ENCODE measurements around the gene CNTNAP2. TPM values are rescaled to one million over a fixed set of nuclear protein-coding genes. Genes with fewer than 3 reads are reported as not detected.

The CNTNAP2 gene
- total RNA-seq, 1 donor from 2014 or later, result 0.27 TPM

- H3K9me3 Mint-ChIP-seq (ENCODE audit: low read depth), result no peaks in the 10 kb centered on the region
- no peak for DNase-seq (ENCODE audit: low spot score)
Measured at GRCh38 chr7:146412781-146413180, 296.2 kb downstream of the CNTNAP2 start.

GRCh38 chr7:146414373-146414772 is 297.8 kb downstream of the CNTNAP2 start:
- no peak for TF ChIP-seq CTCF (IDR thresholded peaks at IDR 0.05)
- Mint-ChIP-seq H3K36me3 (ENCODE audit: low read depth) (no peaks in the 10 kb centered on the region), H3K27ac (ENCODE audit: unreplicated experiment) (no peak overlapping the region), H3K4me3 (ENCODE audit: unreplicated experiment) (no peak overlapping the region), H3K27me3 (ENCODE audit: low read depth) (peaks cover 2% of the 10 kb centered on the region), H3K9me3 (ENCODE audit: low read depth) (no peaks in the 10 kb centered on the region), H3K4me1 (ENCODE audit: low read depth) (no peaks in the 10 kb centered on the region)
- DNase-seq (ENCODE audit: low spot score), result no peak

More at GRCh38 chr7:146412781-146413180, 296.2 kb downstream of the CNTNAP2 start:
- Mint-ChIP-seq H3K4me1 (ENCODE audit: low read depth) (no peaks in the 10 kb centered on the region), H3K27ac (ENCODE audit: unreplicated experiment) (no peak overlapping the region), H3K4me3 (ENCODE audit: unreplicated experiment) (no peak overlapping the region), H3K36me3 (ENCODE audit: low read depth) (no peaks in the 10 kb centered on the region), H3K27me3 (ENCODE audit: low read depth) (peaks cover 2% of the 10 kb centered on the region)
- no peak for TF ChIP-seq CTCF (IDR thresholded peaks at IDR 0.05)

- no peak for TF ChIP-seq CTCF (IDR thresholded peaks at IDR 0.05)
- no peak for DNase-seq (ENCODE audit: low spot score)
- Mint-ChIP-seq H3K4me1 (ENCODE audit: low read depth) (no peaks in the 10 kb centered on the region), H3K36me3 (ENCODE audit: low read depth) (no peaks in the 10 kb centered on the region), H3K4me3 (ENCODE audit: unreplicated experiment) (no peak overlapping the region), H3K27me3 (ENCODE audit: low read depth) (peaks cover 2% of the 10 kb centered on the region), H3K9me3 (ENCODE audit: low read depth) (no peaks in the 10 kb centered on the region), H3K27ac (ENCODE audit: unreplicated experiment) (no peak overlapping the region)
Measured at GRCh38 chr7:146414937-146415336, 298.3 kb downstream of the CNTNAP2 start.

GRCh38 chr7:146417176-146417575 is 300.6 kb downstream of the CNTNAP2 start:
- no peak overlapping the region for H3K27ac Mint-ChIP-seq (ENCODE audit: unreplicated experiment)
- H3K36me3 Mint-ChIP-seq (ENCODE audit: low read depth), result no peaks in the 10 kb centered on the region
- H3K9me3 Mint-ChIP-seq (ENCODE audit: low read depth), result no peaks in the 10 kb centered on the region
- H3K27me3 Mint-ChIP-seq (ENCODE audit: low read depth), result peaks cover 2% of the 10 kb centered on the region
- no peaks in the 10 kb centered on the region for H3K4me1 Mint-ChIP-seq (ENCODE audit: low read depth)
- TF ChIP-seq CTCF (IDR thresholded peaks at IDR 0.05), result no peak
- H3K4me3 Mint-ChIP-seq (ENCODE audit: unreplicated experiment), result no peak overlapping the region
- DNase-seq (ENCODE audit: low spot score), result no peak

- no peak for TF ChIP-seq CTCF (IDR thresholded peaks at IDR 0.05)
- no peak for DNase-seq (ENCODE audit: low spot score)
- H3K36me3 Mint-ChIP-seq (ENCODE audit: low read depth), result no peaks in the 10 kb centered on the region
- H3K4me1 Mint-ChIP-seq (ENCODE audit: low read depth), result no peaks in the 10 kb centered on the region
- peaks cover 3% of the 10 kb centered on the region for H3K9me3 Mint-ChIP-seq (ENCODE audit: low read depth)
- no peak overlapping the region for H3K4me3 Mint-ChIP-seq (ENCODE audit: unreplicated experiment)
- no peak overlapping the region for H3K27ac Mint-ChIP-seq (ENCODE audit: unreplicated experiment)
- H3K27me3 Mint-ChIP-seq (ENCODE audit: low read depth), result no peaks in the 10 kb centered on the region
Measured at GRCh38 chr7:146423446-146423845, 306.8 kb downstream of the CNTNAP2 start.
